GM19467 (cell line): ENCODE measurements around the gene CCDC142.
"Not testable (repeated sequence)": the region's sequence is repeated elsewhere in the genome, so short reads cannot be mapped to it uniquely, and the experiment has no call there.

Experiments
- ATAC-seq: cut with Tn5 transposase; IDR thresholded peaks from one replicate; pipeline ENCODE4 v1.9.1; 2021; ENCODE audit warnings: mild to moderate bottlenecking, moderate library complexity; ENCODE audit not compliant: unreplicated experiment

The CCDC142 gene

DNA sequence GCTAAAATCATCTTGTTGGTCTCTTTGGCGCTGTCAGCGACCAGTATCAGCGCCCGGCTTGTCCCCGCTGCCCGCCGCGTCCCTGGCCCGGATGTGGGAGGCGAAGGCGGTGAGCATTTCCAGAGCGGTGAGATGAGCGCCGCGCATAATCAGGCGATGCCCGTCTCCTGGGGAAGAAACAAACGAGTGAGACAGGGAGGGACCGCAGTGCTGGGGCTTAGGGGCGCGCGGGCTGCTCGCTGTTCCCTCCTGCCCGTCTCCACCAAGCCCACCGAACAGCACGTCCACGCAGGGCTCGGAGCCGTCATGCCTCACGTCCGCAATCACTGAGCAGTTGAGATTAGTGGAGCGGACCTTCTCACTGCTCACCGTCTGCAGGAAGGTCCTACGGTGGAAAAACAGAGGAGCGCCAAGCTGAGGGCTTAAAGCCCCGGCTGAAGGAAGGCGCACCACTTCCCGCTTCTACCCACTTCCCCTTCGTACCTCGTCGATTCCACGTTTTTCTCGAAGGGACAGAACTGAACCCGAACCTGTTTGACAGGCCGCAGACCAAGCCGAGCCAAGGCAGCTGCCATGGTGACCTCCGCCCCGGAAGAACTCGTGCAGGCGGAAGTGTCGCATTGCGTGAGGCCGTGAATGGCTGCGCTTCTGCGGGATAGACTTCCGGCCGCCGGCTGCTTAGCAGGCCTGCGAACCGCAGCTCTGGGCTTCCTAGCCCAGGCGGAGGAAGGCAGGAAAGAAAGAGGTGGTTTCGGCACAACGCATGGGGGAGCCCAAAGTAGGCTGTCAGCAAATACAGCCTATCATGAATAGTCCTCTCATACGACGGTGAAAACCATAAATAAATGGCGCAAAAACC, 10.5 kb downstream of the CCDC142 start, which contains the start of gene MRPL53:
MRPL53 (minus strand) TSS at position 595 of the 859 bp plus-strand sequence; CDS start at position 575, 20 bp downstream.
- peak; percentile 75 for ATAC-seq

DNA sequence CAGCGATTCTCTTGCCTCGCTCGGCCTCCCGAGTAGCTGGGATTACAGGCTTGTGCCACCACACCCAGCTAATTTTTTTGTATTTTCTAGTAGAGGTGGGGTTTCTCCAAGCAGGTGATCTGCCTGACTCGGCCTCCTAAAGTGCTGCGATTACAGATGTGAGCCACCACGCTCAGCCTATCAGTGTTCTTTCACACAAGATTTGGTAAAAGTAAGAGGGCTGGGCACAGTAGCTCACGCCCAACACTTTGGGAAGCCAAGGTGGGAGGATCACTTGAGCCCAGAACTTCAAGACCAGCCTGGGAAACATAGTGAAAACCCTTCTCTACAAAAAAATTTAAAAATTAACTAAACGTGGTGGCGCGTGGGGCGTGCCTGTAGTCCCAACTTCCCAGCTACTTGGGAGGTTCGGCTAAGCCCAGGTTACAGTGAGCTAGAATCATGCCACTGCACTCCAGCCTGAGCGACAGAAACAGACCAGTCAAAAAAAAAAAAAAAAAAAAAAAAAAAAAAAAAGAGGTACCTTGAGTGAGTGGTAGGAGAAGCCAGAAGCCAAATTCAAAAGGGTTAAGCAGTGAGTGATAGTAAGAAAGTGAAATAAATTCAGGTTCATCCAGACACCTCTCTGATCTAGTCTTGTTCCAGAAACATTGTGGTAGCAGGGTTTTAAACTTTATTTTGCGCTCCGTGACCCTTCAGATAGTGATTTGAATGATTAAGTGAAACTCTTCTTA, 11.3 kb downstream of the CCDC142 start:
- ATAC-seq = no peak

DNA sequence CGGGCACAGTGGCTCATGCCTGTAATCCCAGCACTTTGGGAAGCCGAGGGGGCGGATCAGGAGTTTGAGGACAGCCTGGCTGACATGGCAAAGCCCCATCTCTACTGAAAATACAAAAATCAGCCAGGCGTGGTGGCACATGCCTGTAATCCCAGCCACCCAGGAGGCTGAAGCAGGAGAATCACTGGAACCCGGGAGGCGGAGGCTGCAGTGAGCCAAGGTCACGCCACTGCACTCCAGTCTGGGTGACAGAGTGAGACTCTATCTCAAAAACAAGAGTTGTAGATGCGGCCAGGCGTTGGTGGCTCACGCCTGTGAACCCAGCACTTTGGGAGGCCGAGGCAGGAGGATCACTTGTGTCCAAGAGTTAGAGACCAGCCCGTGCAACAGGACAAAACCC, 12.1 kb downstream of the CCDC142 start:
- not testable (repeated sequence) for ATAC-seq

DNA sequence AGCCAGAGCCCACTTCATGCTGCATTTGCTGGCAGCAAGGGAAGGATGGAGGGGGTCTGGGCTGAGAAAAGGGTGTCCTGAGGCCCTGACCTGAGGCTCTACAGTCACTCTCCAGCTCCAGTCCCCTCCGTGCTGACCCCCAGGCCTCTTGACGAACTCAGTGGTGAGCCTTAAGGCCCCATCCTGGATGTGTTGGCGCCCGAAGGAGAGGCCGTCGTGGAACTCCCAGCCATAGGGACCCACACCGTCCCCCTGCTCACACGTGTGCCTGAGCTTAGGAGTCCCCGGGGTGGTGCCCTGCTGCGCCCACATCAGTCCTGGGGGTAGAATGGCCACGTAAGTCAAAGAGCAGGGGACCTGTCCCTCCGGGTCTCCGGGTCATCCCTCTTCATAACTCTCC, 18.4 kb downstream of the CCDC142 start:
- ATAC-seq = no peak

DNA sequence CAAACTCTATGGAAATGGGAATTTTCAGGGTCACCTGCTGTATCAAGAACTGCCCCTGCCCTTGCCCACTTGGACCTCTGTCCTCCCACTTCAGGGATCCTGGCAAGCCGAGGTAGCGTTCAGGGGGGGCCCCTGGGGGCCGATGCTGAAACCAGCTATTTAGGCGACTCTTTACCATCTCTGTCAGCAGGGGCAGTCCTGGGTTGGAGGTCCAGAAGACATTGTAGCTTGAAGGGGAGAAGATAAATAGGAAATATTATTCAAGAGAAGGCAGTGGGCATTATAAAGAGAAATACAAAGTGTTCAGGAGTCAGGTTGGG, 20.1 kb downstream of the CCDC142 start:
- ATAC-seq = no peak

DNA sequence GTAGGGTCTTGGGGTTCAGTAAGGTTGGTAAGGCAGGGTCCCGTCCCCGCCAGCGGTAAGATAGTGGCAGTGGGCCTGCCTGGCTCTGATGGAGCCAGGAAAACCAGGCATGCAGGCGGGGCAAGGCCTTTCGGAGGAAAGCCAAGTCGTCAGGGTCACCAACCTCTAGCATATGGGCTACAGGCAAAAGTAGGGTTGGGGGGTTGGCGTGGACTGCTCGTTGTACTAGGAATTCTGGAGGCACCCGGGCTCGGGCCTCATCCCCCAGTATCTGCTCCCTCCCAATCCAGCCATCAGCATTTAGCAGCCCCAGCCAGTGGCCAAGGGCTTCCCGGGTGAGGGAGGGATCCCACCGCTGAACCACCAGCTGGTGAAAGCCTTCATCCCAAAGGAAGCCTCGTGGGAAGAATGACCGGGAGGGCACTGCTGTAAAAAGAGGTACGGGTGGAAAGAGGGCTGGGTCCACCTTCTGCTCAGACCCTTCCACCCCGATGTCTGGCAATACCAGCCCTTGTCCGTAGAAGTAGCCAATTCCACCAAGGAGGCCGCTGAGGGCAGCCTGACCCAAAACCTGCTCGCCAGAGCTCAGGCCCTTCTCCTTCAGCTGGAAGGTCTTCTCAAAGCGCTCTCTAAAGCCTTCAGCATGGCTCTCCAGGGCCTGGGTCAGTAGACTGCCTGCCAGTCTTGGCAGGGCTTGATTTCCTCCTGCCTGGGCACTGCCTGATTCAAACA, 20.6 kb downstream of the CCDC142 start:
- no peak for ATAC-seq

DNA sequence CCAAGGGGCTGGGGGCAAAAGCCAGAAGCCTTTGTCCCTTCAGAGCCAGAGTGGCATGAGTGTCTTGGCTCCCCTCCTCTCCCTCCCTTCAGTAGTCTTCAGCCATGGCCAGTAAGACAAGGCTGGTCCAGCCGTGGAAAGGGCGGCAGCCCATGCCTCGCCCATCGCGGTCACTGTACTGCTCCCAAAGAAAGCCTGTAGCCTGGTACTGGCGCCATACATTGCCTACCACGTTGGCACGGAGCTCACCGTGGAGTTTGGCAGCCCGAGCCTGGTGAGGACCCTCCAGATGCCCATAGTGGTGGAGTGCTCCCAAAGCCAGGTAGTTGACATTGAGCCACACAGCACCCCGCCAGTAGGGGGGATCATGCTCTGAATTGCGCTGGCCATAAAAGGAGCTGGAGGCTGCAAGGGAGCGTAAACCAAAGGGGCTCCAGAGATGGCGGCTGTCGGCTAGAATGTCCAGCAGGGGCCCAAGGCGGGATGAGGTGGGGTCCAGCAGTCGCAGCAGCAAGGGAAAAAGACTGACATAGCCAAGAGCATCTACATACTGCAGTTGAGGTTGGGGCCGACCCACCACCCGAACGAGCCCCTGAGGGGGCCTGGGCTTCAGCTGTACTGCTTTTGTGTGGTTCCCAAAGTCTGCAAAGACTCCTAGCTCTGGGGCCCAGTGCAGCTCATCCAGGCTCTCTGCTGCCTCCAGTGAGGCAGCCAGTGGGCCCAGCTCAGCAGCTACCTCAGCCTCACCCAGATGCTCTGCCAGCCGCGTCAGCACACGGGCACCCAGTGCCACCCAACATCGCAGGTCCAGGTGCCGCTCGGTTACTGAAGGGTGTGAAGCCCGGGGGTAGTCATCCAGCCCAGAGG, 21.4 kb downstream of the CCDC142 start:
- no peak for ATAC-seq

DNA sequence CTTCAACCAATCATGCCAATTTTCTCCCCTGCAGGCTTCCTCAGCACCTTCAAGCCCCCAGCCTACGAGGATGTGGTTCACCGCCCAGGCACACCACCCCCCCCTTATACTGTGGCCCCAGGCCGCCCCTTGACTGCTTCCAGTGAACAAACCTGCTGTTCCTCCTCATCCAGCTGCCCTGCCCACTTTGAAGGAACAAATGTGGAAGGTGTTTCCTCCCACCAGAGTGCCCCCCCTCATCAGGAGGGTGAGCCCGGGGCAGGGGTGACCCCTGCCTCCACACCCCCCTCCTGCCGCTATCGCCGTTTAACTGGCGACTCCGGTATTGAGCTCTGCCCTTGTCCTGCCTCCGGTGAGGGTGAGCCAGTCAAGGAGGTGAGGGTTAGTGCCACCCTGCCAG, 22.6 kb downstream of the CCDC142 start:
- ATAC-seq = not testable (repeated sequence)

DNA sequence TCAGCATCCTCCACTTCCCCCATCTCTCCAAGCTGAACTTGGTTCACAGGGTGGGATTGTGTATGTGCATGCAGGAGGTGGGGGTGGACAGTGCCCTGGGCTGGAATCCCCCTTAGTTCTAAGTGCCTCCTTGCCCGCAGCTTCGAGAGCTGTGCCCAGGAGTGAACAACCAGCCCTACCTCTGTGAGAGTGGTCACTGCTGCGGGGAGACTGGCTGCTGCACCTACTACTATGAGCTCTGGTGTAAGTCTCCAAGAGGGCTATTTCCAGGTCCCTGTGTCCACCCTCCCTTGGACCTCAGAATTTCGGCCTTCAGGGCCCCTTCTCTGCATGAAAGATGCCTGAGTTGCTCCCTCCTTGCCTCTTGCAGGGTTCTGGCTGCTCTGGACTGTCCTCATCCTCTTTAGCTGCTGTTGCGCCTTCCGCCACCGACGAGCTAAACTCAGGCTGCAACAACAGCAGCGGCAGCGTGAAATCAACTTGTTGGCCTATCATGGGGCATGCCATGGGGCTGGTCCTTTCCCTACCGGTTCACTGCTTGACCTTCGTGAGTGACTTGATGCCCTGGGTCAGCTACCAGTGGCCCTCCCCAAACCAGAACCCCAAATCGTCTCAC, 23.2 kb downstream of the CCDC142 start:
- not testable (repeated sequence) for ATAC-seq

DNA sequence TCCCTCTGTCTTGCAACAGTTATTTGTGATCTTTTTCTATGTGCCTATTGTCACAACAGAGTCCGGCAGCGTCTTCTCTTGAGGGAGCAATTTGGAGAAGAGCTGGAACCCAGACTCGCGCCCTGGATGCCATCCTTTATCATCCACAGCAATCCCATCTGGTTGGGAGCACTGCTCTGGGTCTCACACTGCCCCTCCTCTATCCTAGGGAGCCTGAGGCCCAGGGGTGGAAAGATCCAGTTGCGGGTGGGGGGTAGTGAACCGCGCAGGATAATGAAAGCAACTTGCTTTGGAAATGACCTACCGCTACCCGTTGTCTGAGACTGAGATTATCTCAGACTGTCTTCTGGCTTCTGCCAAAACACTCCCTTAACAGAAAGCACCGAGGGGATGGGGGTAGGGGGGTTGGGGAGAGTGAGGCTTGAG, 23.8 kb downstream of the CCDC142 start:
- no peak for ATAC-seq

DNA sequence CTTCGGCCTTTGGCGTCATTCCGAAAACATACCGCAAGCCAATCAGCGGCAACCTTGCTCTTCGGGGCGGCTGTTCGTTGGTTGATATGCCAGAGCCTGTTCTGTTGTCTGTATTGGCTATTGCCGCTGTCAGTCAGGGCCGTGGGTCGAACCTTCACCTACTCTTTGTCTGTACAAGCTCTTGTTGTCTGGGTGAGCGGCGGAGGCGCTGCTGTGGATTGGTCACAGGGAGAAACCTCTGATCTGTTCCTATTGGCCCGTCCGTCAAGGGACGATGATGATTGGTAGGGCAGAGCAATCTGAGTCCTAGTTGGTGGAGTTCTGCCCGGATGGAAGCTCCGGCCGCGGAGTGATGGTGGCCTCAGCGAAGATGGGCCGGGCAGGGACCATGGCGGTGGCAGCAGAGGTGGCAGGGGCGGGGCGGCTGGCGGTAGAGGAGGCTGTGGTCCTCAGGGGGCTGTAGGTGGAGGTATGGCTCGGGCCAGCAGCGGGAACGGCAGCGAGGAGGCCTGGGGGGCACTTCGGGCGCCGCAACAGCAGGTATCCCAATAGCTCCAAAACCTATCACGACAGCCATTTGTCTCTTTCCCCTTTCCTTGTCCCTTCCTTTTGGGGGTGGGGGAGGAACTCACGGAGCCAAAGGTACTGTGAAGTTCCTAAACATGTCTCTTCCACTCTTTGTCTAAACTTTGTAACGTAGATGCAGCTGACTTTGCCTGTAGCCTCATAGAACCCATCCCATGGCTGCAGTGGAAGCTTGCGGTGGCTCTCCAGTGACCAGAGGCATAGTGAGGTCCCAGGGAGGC, 24.5 kb downstream of the CCDC142 start, which contains the start of gene WBP1:
WBP1 (plus strand) TSS at position 307 of the 806 bp plus-strand sequence; CDS start at position 472, 165 bp downstream.
- peak; percentile 78 for ATAC-seq

DNA sequence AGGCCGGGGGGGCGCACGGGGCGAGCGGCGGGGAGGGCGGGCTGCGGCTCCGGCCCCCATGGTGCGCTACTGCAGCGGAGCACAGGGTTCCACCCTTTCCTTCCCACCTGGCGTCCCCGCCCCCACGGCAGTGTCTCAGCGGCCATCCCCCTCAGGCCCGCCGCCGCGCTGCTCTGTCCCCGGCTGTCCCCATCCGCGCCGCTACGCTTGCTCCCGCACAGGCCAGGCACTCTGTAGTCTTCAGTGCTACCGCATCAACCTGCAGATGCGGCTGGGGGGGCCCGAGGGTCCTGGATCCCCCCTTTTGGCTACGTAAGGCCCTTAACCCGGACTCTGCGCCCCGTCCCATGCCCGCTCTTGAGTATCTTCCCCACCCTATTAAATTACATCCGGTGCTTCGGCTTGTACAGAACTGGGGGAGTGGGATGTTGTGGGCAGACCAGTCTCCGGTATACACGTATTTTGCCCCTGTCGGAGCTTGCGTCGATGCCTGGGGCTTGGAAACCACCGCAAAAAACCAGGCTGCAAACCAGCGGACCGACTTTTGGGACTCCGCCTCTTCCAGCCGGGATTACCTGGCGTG, 25.2 kb downstream of the CCDC142 start:
- peak; percentile 26 for ATAC-seq

DNA sequence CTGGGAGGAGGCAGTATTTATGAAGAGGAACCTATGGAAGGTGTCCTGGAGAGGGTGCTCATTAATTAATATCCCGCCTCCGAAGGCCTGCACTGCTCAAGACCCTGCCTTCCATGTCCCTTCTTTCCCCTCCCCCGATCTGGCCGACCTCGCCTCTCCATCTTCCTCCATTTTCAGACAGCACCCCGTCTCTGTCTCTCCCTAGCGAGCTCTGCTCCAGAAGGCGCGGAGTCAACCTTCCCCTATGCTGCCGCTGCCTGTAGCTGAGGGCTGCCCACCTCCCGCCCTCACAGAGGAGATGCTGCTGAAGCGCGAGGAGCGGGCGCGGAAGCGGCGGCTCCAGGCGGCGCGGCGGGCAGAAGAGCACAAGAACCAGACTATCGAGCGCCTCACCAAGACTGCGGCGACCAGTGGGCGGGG, 25.7 kb downstream of the CCDC142 start:
- no peak for ATAC-seq

DNA sequence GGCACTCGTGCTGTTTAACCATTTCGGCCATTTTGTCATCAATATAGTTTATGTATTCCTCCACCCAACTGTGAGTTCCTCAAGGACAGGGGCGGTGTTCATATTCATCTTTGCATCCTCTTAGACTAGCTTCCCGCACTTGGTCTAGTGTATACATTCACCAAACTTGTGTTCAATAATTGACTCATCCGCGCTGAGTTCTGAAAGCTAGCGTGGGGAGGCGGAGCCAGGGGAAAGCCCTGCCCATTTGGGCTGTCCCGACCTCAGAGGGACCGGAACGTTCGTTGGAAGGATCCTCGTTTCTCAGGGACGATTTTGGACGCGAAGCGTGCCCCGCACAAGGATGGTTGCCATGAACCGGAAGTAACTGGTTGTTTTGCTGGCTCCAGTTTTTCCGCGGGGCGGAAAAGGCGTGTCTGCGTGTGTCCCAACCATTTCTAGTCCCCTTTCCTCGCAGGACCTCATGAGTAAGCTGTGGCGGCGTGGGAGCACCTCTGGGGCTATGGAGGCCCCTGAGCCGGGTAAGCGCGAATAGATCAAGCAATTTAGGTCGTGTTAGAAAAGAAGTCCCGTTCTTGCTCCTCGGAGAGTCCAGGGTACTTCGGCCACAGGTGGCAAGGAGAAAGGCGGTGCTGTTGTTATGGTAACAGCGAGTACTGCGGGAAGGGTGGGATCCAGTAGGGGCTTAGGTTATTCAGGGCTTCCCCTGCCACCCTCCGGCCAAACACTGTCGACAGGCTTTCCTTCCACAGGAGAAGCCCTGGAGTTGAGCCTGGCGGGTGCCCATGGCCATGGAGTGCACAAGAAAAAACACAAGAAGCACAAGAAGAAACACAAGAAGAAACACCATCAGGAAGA, 27.9 kb downstream of the CCDC142 start, which contains the start of gene INO80B:
INO80B (plus strand) TSS at position 434 of the 858 bp plus-strand sequence; CDS start at position 464, 30 bp downstream.
- ATAC-seq = peak; percentile 51

DNA sequence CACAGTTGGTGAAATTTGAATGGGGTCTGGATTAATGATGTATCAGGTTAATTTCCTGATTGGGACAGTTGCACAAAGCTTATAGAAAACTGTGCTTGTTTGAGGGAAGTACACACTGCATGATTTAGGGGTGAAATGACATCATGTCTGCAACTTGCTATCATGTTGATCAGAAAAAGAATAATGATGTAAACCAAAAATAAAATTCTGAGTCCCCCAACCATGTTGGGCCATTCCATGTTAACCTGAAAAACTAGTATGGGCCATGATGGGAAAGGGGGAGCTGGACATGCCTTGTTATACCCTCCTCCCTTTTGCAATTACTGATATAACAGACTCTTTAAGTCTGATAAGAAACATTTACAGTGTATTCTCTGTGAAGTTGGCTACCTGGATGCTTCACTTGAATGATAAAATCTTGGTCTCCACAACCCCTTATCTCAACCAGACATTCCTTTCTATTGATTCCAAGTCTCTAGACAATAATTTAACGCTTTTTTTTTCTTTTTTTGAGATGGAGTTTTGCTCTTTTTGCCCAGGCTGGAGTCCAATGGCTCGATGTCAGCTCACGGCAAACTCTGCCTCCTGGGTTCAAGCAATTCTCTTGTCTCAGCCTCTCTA, 32.1 kb downstream of the CCDC142 start:
- ATAC-seq = no peak

DNA sequence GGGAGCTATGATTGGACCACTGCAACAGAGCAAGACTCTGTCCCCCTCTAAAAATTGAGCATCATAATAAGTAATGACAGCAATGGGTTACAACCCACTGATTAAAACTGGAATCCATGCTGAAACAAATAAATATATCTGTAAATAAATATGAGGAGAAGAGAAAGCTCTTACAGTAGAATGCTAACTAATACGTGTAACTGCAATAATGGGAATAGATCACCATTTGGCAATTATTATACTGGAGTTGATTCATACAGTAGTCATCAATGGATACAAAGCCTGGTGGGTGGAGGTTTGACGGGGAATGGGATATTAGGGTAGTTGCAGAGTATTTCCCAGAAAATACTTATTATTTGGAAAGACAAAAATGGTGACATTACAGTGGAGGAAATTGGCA, 34.0 kb downstream of the CCDC142 start:
- no peak for ATAC-seq
